ENCODE measurements around the gene PTGER2.

- TF ChIP-seq EZH2 (IDR thresholded peaks at IDR 0.05; ENCODE audit: low read length, missing control alignments) (no peak), CTCF (conservative IDR thresholded peaks at IDR 0.05 in 1 of 2, IDR thresholded peaks at IDR 0.05 in 1 of 2; ENCODE audit: low read depth in 1 of 2, low read length in 2 of 2) (no peak)
Observed at GRCh38 chr14:52314595-52315354, 663 bp downstream of the PTGER2 start.
